Naive thymus-derived CD4-positive, alpha-beta T cell (primary cell): ENCODE results near the gene IRF5. TPM values are rescaled to one million over a fixed set of nuclear protein-coding genes. Genes with fewer than 3 reads are reported as not detected.

Experiments used
- ATAC-seq: fragments of 150-1000 bp; cut with Tn5 transposase; 2 replicates; pipeline ENCODE4 v1.10.0; 2021; ENCODE audit warnings: mild to moderate bottlenecking, moderate library complexity
- CTCF ChIA-PET: fragments of 350-600 bp; sonication (Branson Sonifier 250); formaldehyde crosslinking; loops from one replicate; lab custom pipeline; 2021; ENCODE audit warnings: antibody characterized with exemption; lab: Charles Lee
- POLR2A ChIA-PET: fragments of 350-600 bp; sonication (Branson Sonifier 250); formaldehyde crosslinking; loops from one replicate; lab custom pipeline; 2021; ENCODE audit warnings: antibody characterized with exemption, inconsistent platforms; lab: Charles Lee
- DNase-seq, 9 donors: peaks; one replicate each; pipeline versions ENCODE4 v3.0.0 to v3.0.0-alpha.2; 2020 to 2022; ENCODE audit warnings: mixed read lengths in 1 of 9
- H3K27ac ChIP-seq: one replicate; pipeline ENCODE4 v1.7.0; 2013; ENCODE audit warnings: mild to moderate bottlenecking, low read depth, low read length, moderate library complexity
- H3K27me3 ChIP-seq, 2 donors: one replicate each; pipeline ENCODE4 v1.7.0; 2013; ENCODE audit warnings: low read length in 2 of 2, mild to moderate bottlenecking in 2 of 2, moderate library complexity in 2 of 2; ENCODE audit not compliant: control insufficient read depth in 2 of 2, insufficient read depth in 2 of 2
- H3K36me3 ChIP-seq, 3 experiments: 1 replicate in 2 of 3; 2 replicates in 1 of 3; pipeline ENCODE4 v1.7.0; 2013; ENCODE audit warnings: low read length in 3 of 3, mild to moderate bottlenecking in 3 of 3, moderate library complexity in 1 of 3; ENCODE audit not compliant: insufficient read depth in 3 of 3, control insufficient read depth in 2 of 3
- H3K4me1 ChIP-seq, 2 donors: one replicate each; pipeline ENCODE4 v1.7.0; 2013; ENCODE audit warnings: low read length in 2 of 2, mild to moderate bottlenecking in 2 of 2, moderate library complexity in 1 of 2; ENCODE audit not compliant: control insufficient read depth in 2 of 2, insufficient read depth in 2 of 2
- H3K4me3 ChIP-seq: 2 replicates; pipeline ENCODE4 v1.7.0; 2013; ENCODE audit warnings: mild to moderate bottlenecking, low read length
- H3K9me3 ChIP-seq, 3 experiments: 1 replicate in 2 of 3; 2 replicates in 1 of 3; pipeline ENCODE4 v1.7.0; 2013; ENCODE audit warnings: low read length in 3 of 3; ENCODE audit not compliant: control insufficient read depth in 2 of 3
- H3K27ac Mint-ChIP-seq, 9 donors: one replicate each; pipeline ENCODE4 v1.8.0; 2020 to 2022; ENCODE audit warnings: mixed read lengths in 9 of 9, mild to moderate bottlenecking in 8 of 9, moderate library complexity in 5 of 9, inconsistent platforms in 2 of 9
- H3K27me3 Mint-ChIP-seq, 5 donors: one replicate each; pipeline ENCODE4 v1.8.0; 2021 to 2022; ENCODE audit warnings: mixed read lengths in 5 of 5, mild to moderate bottlenecking in 1 of 5
- H3K36me3 Mint-ChIP-seq, 5 donors: one replicate each; pipeline ENCODE4 v1.8.0; 2020 to 2022; ENCODE audit warnings: mixed read lengths in 5 of 5, mild to moderate bottlenecking in 3 of 5, inconsistent platforms in 1 of 5
- H3K4me1 Mint-ChIP-seq, 7 donors: one replicate each; pipeline ENCODE4 v1.8.0; 2020 to 2022; ENCODE audit warnings: mixed read lengths in 7 of 7, mild to moderate bottlenecking in 3 of 7, inconsistent platforms in 1 of 7
- H3K4me3 Mint-ChIP-seq, 10 donors: one replicate each; pipeline ENCODE4 v1.8.0; 2020 to 2022; ENCODE audit warnings: mild to moderate bottlenecking in 10 of 10, mixed read lengths in 10 of 10, moderate library complexity in 6 of 10, inconsistent platforms in 2 of 10
- H3K9me3 Mint-ChIP-seq, 11 donors: one replicate each; pipeline ENCODE4 v1.8.0; 2020 to 2022; ENCODE audit warnings: mixed read lengths in 11 of 11, mild to moderate bottlenecking in 4 of 11, inconsistent platforms in 1 of 11, moderate library complexity in 1 of 11
- intact Hi-C, 2 donors: fragments of 100-400 bp; cut with micrococcal nuclease; formaldehyde crosslinking; loops; one replicate each; pipeline ENCODE4 v1.15.1; 2023
- polyA plus RNA-seq, 2 donors: library from polyadenylated mRNA; unstranded; fragments of 300-500 nt; fragmentation: Illumina TruSeq; gene quantifications; one replicate each; pipeline ENCODE4 v1.2.3, GENCODE V29; 2021
- total RNA-seq, 6 experiments: library from RNA in 5 of 6; stranded (reverse) in 5 of 6; gene quantifications; 1 replicate in 5 of 6; 2 replicates in 1 of 6; pipeline ENCODE4 v1.2.3 and lab custom pipeline; 2021 to 2026

The IRF5 gene
- total and polyA plus RNA-seq, 7 experiments from 2014 or later = 0.38 to 33.2 (median 2.8) TPM

DNA sequence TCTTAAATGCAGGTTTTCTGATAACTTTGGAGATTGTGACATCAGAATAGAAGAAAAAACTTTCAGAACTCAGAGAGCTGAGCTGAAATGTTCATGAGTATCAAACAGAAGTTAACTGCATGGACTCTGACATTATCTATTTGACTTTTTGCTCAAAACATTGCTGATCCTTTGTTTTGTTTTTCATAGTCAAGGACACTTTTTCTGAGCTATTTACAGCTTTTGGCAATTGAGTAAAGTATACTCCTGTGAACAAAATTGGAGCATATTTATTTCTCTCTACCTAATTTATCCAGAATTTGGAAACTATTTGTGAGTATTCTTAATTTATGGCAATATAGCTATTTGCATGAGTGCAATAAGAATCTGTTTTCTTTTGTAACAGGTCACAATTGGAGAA lies 38.3 kb upstream of the IRF5 start:
- DNase-seq (no peak), ATAC-seq (no peak)
- Histone ChIP-seq H3K27me3 (no peaks in the 10 kb centered on the region), H3K36me3 (no peaks in the 10 kb centered on the region), H3K27ac (no peak overlapping the region), H3K4me1 (no peaks in the 10 kb centered on the region), H3K9me3 (no peaks in the 10 kb centered on the region), H3K4me3 (no peak overlapping the region)
- H3K9me3 Mint-ChIP-seq = peaks cover 0 to 11% (median 2%) of the 10 kb centered on the region in 11 donors
- H3K4me1 Mint-ChIP-seq = peaks cover 0 to 1% (median 0%) of the 10 kb centered on the region in 7 donors
- H3K27me3 Mint-ChIP-seq = peaks cover 5 to 16% (median 9%) of the 10 kb centered on the region in 5 donors
- no peak overlapping the region for H3K4me3 Mint-ChIP-seq
- ChIA-PET CTCF (interaction anchor here (0.6 kb wide), 1 partner anchor 185 kb away, joined by 4 read pairs; no protein-coding TSS in a partner anchor), POLR2A (no interaction called here)
- no peak overlapping the region for H3K27ac Mint-ChIP-seq
- peaks cover 0 to 4% (median 0%) of the 10 kb centered on the region in 5 donors for H3K36me3 Mint-ChIP-seq
- intact Hi-C loops = no loop called here

DNA sequence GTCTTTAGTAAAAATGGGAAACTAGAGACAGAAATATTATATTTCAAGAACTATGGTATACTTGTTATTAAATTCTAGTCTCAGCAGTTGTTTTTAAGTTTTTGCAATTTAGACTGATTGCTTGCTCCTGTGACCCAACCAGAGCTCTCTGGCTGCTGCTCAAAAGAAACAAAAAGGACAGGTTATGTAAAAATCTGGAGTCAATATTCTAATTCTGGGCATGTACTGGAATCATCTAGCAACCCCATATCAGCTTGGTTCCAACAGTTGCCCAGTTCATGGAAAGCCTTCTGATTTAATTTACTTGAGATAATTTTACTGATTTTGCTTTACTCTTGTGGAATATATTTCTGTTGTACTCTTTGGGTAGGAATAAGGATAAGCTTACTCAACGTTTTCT lies 37.5 kb upstream of the IRF5 start:
- H3K4me1 Mint-ChIP-seq = peaks cover 0 to 8% (median 0%) of the 10 kb centered on the region in 7 donors
- POLR2A ChIA-PET = no interaction called here
- H3K27ac Mint-ChIP-seq = no peak overlapping the region
- Histone ChIP-seq H3K27ac (no peak overlapping the region), H3K4me3 (no peak overlapping the region), H3K9me3 (no peaks in the 10 kb centered on the region), H3K36me3 (no peaks in the 10 kb centered on the region), H3K27me3 (no peaks in the 10 kb centered on the region), H3K4me1 (no peaks in the 10 kb centered on the region)
- DNase-seq (no peak), ATAC-seq (no peak)
- intact Hi-C loops = loop anchor here in 1 of 2 donors (5.0 kb wide), 1 partner anchor 47 kb away; no protein-coding TSS in a partner anchor
- CTCF ChIA-PET = no interaction called here
- no peak overlapping the region for H3K4me3 Mint-ChIP-seq
- H3K9me3 Mint-ChIP-seq = peaks cover 0 to 11% (median 2%) of the 10 kb centered on the region in 11 donors
- peaks cover 0 to 4% (median 0%) of the 10 kb centered on the region in 5 donors for H3K36me3 Mint-ChIP-seq
- peaks cover 6 to 16% (median 9%) of the 10 kb centered on the region in 5 donors for H3K27me3 Mint-ChIP-seq

DNA sequence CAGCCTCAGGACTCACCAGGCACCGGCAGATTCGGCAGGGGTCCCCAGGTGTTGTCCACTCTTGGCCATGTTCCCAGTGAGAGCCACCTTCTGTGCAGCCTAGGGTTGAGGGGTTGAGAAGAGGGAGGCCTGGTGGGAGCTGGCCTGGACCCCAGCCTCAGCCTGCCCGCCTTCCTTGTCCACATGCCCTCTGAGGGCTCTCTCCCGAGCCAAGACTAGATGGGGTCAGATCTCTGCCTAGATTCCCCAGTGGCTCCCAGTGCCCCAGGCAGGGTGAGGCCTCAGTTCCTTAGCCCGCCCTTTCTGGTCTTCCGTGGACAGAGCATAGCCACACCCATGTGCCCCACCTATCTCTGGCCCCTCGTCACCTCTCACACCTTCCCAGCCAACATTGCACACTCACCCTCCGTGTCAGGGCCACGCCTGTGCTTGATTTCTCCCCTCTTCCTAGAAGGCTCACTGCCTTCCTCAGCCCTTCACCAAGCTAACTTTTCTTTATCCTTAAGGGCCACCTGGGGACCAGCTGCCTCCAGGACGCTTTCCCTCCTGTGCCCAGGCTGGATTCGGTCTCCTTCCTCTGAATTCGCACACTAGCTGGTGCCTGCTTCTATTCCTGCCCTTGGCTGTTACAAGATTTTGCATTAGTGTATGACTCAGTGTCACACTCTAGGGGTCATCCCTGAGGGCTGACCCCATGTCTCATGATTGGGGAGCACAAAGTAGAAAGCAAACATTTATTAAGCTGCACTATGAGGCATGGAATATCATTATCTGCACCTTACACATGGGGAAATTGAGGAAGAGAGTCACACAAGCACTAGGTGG lies 34.8 kb upstream of the IRF5 start:
- Mint-ChIP-seq H3K27ac (peak overlapping the region in 2 of 9 donors; percentile 26 to 27), H3K9me3 (peaks cover 0 to 11% (median 2%) of the 10 kb centered on the region in 11 donors), H3K4me3 (no peak overlapping the region), H3K4me1 (peaks cover 0 to 8% (median 0%) of the 10 kb centered on the region in 7 donors), H3K36me3 (peaks cover 0 to 4% (median 0%) of the 10 kb centered on the region in 5 donors), H3K27me3 (peaks cover 15 to 29% (median 26%) of the 10 kb centered on the region in 5 donors)
- intact Hi-C loops = loop anchor here in 1 of 2 donors (5.0 kb wide), 1 partner anchor 44 kb away; no protein-coding TSS in a partner anchor
- H3K27me3 ChIP-seq = no peaks in the 10 kb centered on the region
- H3K4me3 ChIP-seq = no peak overlapping the region
- POLR2A ChIA-PET = interaction anchor here (0.6 kb wide), 1 partner anchor 69 kb away, joined by 3 read pairs; no protein-coding TSS in a partner anchor
- no peak for ATAC-seq
- CTCF ChIA-PET = interaction anchor here (0.6 to 1.2 kb wide), 2 partner anchors 189 kb away, joined by 3 to 7 read pairs; no protein-coding TSS in a partner anchor
- H3K36me3 ChIP-seq = no peaks in the 10 kb centered on the region
- H3K9me3 ChIP-seq = no peaks in the 10 kb centered on the region
- no peak overlapping the region for H3K27ac ChIP-seq
- DNase-seq = no peak
- H3K4me1 ChIP-seq = no peaks in the 10 kb centered on the region

DNA sequence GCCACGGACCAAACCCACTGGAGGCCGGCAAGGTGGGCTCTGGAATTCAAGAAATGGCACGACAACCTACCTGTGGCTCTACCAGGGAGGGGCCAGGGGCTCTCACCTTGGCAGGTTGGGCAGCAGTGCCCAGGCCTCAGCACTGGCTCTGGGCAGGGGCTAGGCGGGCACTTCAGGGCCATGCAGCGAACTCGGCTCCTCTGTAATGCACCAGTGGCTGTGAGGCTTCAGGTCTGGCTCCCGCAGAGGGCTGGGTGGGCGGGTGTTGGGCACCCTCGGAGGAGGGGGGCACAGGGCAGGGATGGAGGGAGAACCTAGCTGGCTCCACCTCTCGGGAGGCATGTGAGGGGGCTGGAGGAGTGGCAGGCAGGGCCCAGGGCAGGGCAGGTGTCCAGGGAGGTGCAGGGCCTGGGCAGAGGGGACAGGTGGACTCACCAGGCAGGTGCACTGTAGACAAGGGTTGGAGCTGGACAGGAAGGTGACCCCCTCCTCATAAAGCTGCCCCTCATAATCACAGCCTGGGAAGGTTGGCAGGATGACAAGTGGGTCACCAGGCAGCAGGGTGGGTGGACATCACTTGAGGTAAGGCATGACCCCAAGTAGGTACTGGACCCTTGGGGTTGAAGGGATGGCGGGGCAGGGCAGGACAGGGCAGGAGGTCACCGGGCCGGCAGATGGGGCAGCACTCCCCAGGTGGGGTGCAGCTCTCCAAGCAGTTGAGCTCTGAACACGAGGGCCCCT lies 33.9 kb upstream of the IRF5 start:
- Mint-ChIP-seq H3K27ac (peak overlapping the region in 2 of 9 donors; percentile 26 to 27), H3K9me3 (peaks cover 0 to 5% (median 0%) of the 10 kb centered on the region in 11 donors), H3K4me3 (no peak overlapping the region), H3K36me3 (no peaks in the 10 kb centered on the region), H3K27me3 (peaks cover 17 to 37% (median 23%) of the 10 kb centered on the region in 5 donors), H3K4me1 (peaks cover 0 to 8% (median 0%) of the 10 kb centered on the region in 7 donors)
- DNase-seq (no peak), ATAC-seq (no peak)
- ChIA-PET POLR2A (interaction anchor here (0.6 kb wide), 1 partner anchor 70 kb away, joined by 3 read pairs; no protein-coding TSS in a partner anchor), CTCF (interaction anchor here (1.2 kb wide), 1 partner anchor 188 kb away, joined by 7 read pairs; no protein-coding TSS in a partner anchor)
- Histone ChIP-seq H3K4me3 (no peak overlapping the region), H3K9me3 (no peaks in the 10 kb centered on the region), H3K27me3 (no peaks in the 10 kb centered on the region), H3K27ac (no peak overlapping the region), H3K36me3 (no peaks in the 10 kb centered on the region), H3K4me1 (no peaks in the 10 kb centered on the region)
- intact Hi-C loops = loop anchor here (1.0 to 5.0 kb wide), 3 partner anchors 43 to 188 kb away; no protein-coding TSS in a partner anchor

DNA sequence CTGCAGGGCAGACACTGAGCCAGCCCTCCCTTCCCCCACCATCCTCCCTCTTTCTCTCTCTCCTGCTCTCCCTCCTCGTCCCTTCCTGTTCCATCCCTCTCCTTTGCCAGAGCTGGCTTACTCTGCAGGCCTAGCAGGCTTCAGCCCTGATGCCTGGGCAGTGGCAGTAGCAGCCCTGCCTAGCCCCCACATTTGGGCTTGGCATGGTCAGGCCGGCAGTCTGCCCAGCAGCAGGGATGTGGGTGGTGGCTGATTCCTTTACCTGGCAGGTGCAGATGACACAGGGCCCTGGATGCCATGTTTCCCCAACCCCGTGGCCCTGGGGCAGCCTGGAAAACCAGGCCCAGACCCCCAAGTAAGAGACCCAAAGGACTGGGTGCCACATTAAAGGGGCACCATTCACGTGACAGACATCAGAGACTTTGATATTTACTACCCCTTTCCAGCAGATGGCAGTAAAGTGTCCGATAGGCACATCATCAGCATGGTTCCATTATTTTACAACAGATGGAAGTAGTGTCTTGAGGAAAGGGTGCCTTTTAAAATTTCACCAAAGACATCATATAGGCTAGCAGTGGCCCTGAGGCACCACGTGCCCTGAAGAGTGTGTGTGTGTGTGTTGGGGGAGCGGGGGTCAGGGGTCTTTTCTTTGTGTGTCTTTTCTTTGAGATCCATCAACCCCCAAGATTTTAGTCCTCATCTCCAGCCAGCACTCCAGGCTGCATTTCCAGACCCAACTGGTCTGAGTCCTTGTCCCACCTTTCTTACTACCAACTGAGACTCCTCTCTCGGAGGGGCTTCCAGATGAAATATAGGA lies 33.1 kb upstream of the IRF5 start:
- peaks cover 0 to 5% (median 0%) of the 10 kb centered on the region in 11 donors for H3K9me3 Mint-ChIP-seq
- Histone ChIP-seq H3K4me1 (no peaks in the 10 kb centered on the region), H3K4me3 (no peak overlapping the region), H3K27me3 (no peaks in the 10 kb centered on the region), H3K27ac (no peak overlapping the region), H3K36me3 (no peaks in the 10 kb centered on the region), H3K9me3 (no peaks in the 10 kb centered on the region)
- DNase-seq (peak in 7 of 9 donors; percentile 33 to 68 (median 57)), ATAC-seq (peak; percentile 86)
- H3K36me3 Mint-ChIP-seq = no peaks in the 10 kb centered on the region
- peaks cover 0 to 8% (median 0%) of the 10 kb centered on the region in 7 donors for H3K4me1 Mint-ChIP-seq
- no peak overlapping the region for H3K4me3 Mint-ChIP-seq
- intact Hi-C loops = loop anchor here (1.0 to 5.0 kb wide), 3 partner anchors 42 to 187 kb away; no protein-coding TSS in a partner anchor
- peak overlapping the region in 1 of 9 donors; percentile 41 for H3K27ac Mint-ChIP-seq
- CTCF ChIA-PET = interaction anchor here (1.2 kb wide), 1 partner anchor 187 kb away, joined by 7 read pairs; no protein-coding TSS in a partner anchor
- POLR2A ChIA-PET = no interaction called here
- H3K27me3 Mint-ChIP-seq = peaks cover 25 to 45% (median 30%) of the 10 kb centered on the region in 5 donors
